ENCODE results near the gene STX16.

STX16 gene

GRCh38 chr20:58675641-58676040 is 24.6 kb downstream of the STX16 start:
- no peak for DNase-seq (ENCODE audit: low spot score)

GRCh38 chr20:58676161-58676560 is 25.1 kb downstream of the STX16 start:
- DNase-seq (ENCODE audit: low spot score): no peak

- no peak for DNase-seq (ENCODE audit: low spot score)
Measured at GRCh38 chr20:58677079-58677604, 26.1 kb downstream of the STX16 start.

- no peak for DNase-seq (ENCODE audit: low spot score)
Measured at GRCh38 chr20:58677808-58678207, 26.7 kb downstream of the STX16 start.

GRCh38 chr20:58678806-58679205 is 27.7 kb downstream of the STX16 start:
- no peak for DNase-seq (ENCODE audit: low spot score)

GRCh38 chr20:58682656-58683531 is 31.8 kb downstream of the STX16 start:
- DNase-seq (ENCODE audit: low spot score): no peak

- no peak for DNase-seq (ENCODE audit: low spot score)
Measured at GRCh38 chr20:58684291-58684690, 33.2 kb downstream of the STX16 start.

- DNase-seq (ENCODE audit: low spot score): no peak
Measured at GRCh38 chr20:58685988-58686387, 34.9 kb downstream of the STX16 start.

- no peak for DNase-seq (ENCODE audit: low spot score)
Measured at GRCh38 chr20:58688414-58688813, 37.3 kb downstream of the STX16 start.

- no peak for DNase-seq (ENCODE audit: low spot score)
Measured at GRCh38 chr20:58688840-58689239, 37.8 kb downstream of the STX16 start.

GRCh38 chr20:58690396-58691135 is 39.5 kb downstream of the STX16 start:
- DNase-seq (ENCODE audit: low spot score): no peak

- no peak for DNase-seq (ENCODE audit: low spot score)
Measured at GRCh38 chr20:58691773-58692578, 40.9 kb downstream of the STX16 start.

- peak; percentile 71 for DNase-seq (ENCODE audit: low spot score)
Measured at GRCh38 chr20:58692579-58693225, 41.6 kb downstream of the STX16 start, which contains the start of gene NPEPL1. Gene NPEPL1, plus strand, starts transcription at chr20:58692800. Its CDS starts 101 bp downstream, at chr20:58692901.

GRCh38 chr20:58693226-58694006 is 42.3 kb downstream of the STX16 start:
- DNase-seq (ENCODE audit: low spot score): no peak

- DNase-seq (ENCODE audit: low spot score): no peak
Measured at GRCh38 chr20:58694241-58695083, 43.4 kb downstream of the STX16 start.

- DNase-seq (ENCODE audit: low spot score): no peak
Measured at GRCh38 chr20:58695084-58695722, 44.1 kb downstream of the STX16 start.

GRCh38 chr20:58695895-58696375 is 44.9 kb downstream of the STX16 start:
- no peak for DNase-seq (ENCODE audit: low spot score)

GRCh38 chr20:58696411-58696961 is 45.4 kb downstream of the STX16 start:
- DNase-seq (ENCODE audit: low spot score): no peak

Data from hematopoietic multipotent progenitor cell treated with erythropoietin and hydrocortisone succinate and interleukin-3 and kit ligand, for 15 days (in vitro differentiated cells).